K562 (cell line): ENCODE measurements around the gene LSM4. TPM values are rescaled to one million over a fixed set of nuclear protein-coding genes. Genes with fewer than 3 reads are reported as not detected.

Source experiments
- ATAC-seq: fragments of 200-7000 bp; cut with Tn5 transposase; 3 replicates; pipeline ENCODE4 v1.9.1; 2020; ENCODE audit warnings: moderate library complexity
- BruUV-seq: library from RNA; stranded (reverse); fragments of 400-500 nt; replicated peaks from 2 replicates; lab custom pipeline; 2021; lab: Mats Ljungman, UMichigan
- CTCF ChIA-PET: fragments of 300-600 bp; formaldehyde crosslinking; extraction: SDS; loops from one replicate; lab custom pipeline; 2021; ENCODE audit warnings: low intra/inter-chr PET ratio; lab: Yijun Ruan, JAX
- POLR2A ChIA-PET: fragments of 300-600, 350-650 bp; sonication (Branson Sonifier 250); formaldehyde crosslinking; extraction: SDS; loops from one replicate; lab custom pipeline; 2021; ENCODE audit warnings: antibody characterized with exemption, inconsistent platforms; lab: Yijun Ruan, JAX
- DNase-seq, 4 experiments: peaks; one replicate each; pipeline versions ENCODE4 v3.0.0 to v3.0.0-alpha.2; 2011 to 2018; ENCODE audit warnings: low spot score in 3 of 4, mixed read lengths in 3 of 4; ENCODE audit errors: extremely low read depth in 1 of 4
- FAIRE-seq: peaks from 2 replicates; lab custom pipeline; 2011; peaks lifted over from hg19 to GRCh38; lab: Jason Lieb, UNC
- H2AFZ ChIP-seq: 2 replicates; pipeline ENCODE4 v1.6.0; 2011; ENCODE audit warnings: low read depth, low read length, control low read depth, inconsistent platforms
- H3K27ac ChIP-seq: fragments of 200-600 bp; 3 replicates; pipeline ENCODE4 v1.8.0; 2011; ENCODE audit warnings: low read depth, mild to moderate bottlenecking, control low read depth, inconsistent platforms, low read length, moderate library complexity, mixed read lengths; ENCODE audit errors: extremely low read depth
- H3K27me3 ChIP-seq, 2 experiments: fragments of 300-600 bp in 1 of 2; 2 replicates in 1 of 2; 3 replicates in 1 of 2; pipeline versions ENCODE4 v1.6.0 to v1.8.0; 2011; ENCODE audit warnings: inconsistent platforms in 2 of 2, low read length in 2 of 2, mild to moderate bottlenecking in 1 of 2, mixed read lengths in 1 of 2, moderate library complexity in 1 of 2; ENCODE audit not compliant: control insufficient read depth in 2 of 2, insufficient read depth in 2 of 2
- H3K36me3 ChIP-seq: fragments of 300-600 bp; 3 replicates; pipeline ENCODE4 v1.8.0; 2011; ENCODE audit warnings: mild to moderate bottlenecking, low read length, inconsistent platforms; ENCODE audit not compliant: control insufficient read depth, insufficient read depth
- H3K4me1 ChIP-seq, 2 experiments: fragments of 200-600 bp in 1 of 2; replicated peaks in 1 of 2; 2 replicates in 1 of 2; 3 replicates in 1 of 2; pipeline versions ENCODE4 v1.5.1 to v1.8.0; 2011; ENCODE audit warnings: inconsistent platforms in 2 of 2, low read length in 2 of 2, mild to moderate bottlenecking in 1 of 2, mixed read lengths in 1 of 2, moderate library complexity in 1 of 2; ENCODE audit not compliant: control insufficient read depth in 2 of 2, insufficient read depth in 2 of 2
- H3K4me2 ChIP-seq: 2 replicates; pipeline ENCODE4 v1.6.1; 2011; ENCODE audit warnings: low read length, control low read depth, inconsistent platforms, mixed read lengths; ENCODE audit not compliant: insufficient read depth
- H3K4me3 ChIP-seq: fragments of 200-600 bp; sonication (generic), shearing (Covaris generic); 2 replicates; pipeline ENCODE4 v1.5.1; 2016; ENCODE audit warnings: control low read depth, inconsistent platforms
- H3K79me2 ChIP-seq: fragments of 200-600 bp; 3 replicates; pipeline ENCODE4 v1.8.0; 2011; ENCODE audit warnings: low read length, inconsistent platforms; ENCODE audit not compliant: control insufficient read depth, insufficient read depth
- H3K9ac ChIP-seq, 2 experiments: 2 replicates each; pipeline versions ENCODE4 v1.6.0 to v1.6.1; 2011; ENCODE audit warnings: low read depth in 2 of 2, low read length in 2 of 2, control low read depth in 1 of 2, inconsistent platforms in 1 of 2, mild to moderate bottlenecking in 1 of 2, mixed read lengths in 1 of 2; ENCODE audit not compliant: insufficient read depth in 1 of 2
- H3K9me1 ChIP-seq: one replicate; pipeline ENCODE4 v1.6.0; 2011; ENCODE audit warnings: inconsistent platforms, mild to moderate bottlenecking, low read length, moderate library complexity; ENCODE audit not compliant: control insufficient read depth, insufficient read depth
- H3K9me3 ChIP-seq: replicated peaks from 2 replicates; pipeline ENCODE4 v1.5.1; 2011; ENCODE audit warnings: low read depth, low read length, inconsistent platforms; ENCODE audit not compliant: control insufficient read depth, insufficient read depth
- H4K20me1 ChIP-seq: replicated peaks from 2 replicates; pipeline ENCODE4 v1.6.1; 2011; ENCODE audit warnings: low read length, inconsistent platforms, mixed read lengths; ENCODE audit not compliant: control insufficient read depth, insufficient read depth
- ELK3 ChIP-seq: fragments of 450-650 bp; formaldehyde crosslinking; IDR thresholded peaks from 2 replicates; pipeline ENCODE4 v1.4.0; 2020; ENCODE audit warnings: mild to moderate bottlenecking
- EWSR1 ChIP-seq: fragments of 450-650 bp; IDR thresholded peaks from 2 replicates; pipeline ENCODE4 v1.6.1; 2018; ENCODE audit warnings: borderline replicate concordance, mild to moderate bottlenecking, low read depth, moderate library complexity; ENCODE audit not compliant: partially characterized antibody
- FOSL1 ChIP-seq: fragments of 200-800 bp; sonication (Bioruptor generic); conservative IDR thresholded peaks from 2 replicates; pipeline ENCODE4 v1.6.1; 2016; ENCODE audit warnings: missing genetic modification characterization, missing compliant biosample characterization
- GABPB2 ChIP-seq: fragments of 250-450 bp; sonication (Bioruptor Pico); conservative IDR thresholded peaks from 2 replicates; pipeline ENCODE4 v1.5.1; 2021; ENCODE audit warnings: mild to moderate bottlenecking
- HES1 ChIP-seq: fragments of 450-650 bp; IDR thresholded peaks from 2 replicates; pipeline ENCODE4 v1.6.1; 2016; ENCODE audit warnings: low read depth, mild to moderate bottlenecking, moderate library complexity
- HMG20B ChIP-seq: fragments of 250-450 bp; sonication (Bioruptor Pico); IDR thresholded peaks from 2 replicates; pipeline ENCODE4 v1.5.0; 2021; ENCODE audit warnings: mild to moderate bottlenecking
- L3MBTL2 ChIP-seq: fragments of 450-650 bp; IDR thresholded peaks from 2 replicates; pipeline ENCODE4 v1.6.1; 2016; ENCODE audit warnings: mild to moderate bottlenecking, moderate library complexity
- NCOA1 ChIP-seq: fragments of 450-650 bp; IDR thresholded peaks from 2 replicates; pipeline ENCODE4 v1.6.1; 2016; ENCODE audit warnings: low read depth
- NKRF ChIP-seq: fragments of 450-650 bp; IDR thresholded peaks from 2 replicates; pipeline ENCODE4 v1.6.1; 2016; ENCODE audit warnings: borderline replicate concordance
- SIX5 ChIP-seq, 2 experiments: IDR thresholded peaks; 2 replicates each; pipeline ENCODE4 v1.6.1; 2011; ENCODE audit warnings: low read length in 2 of 2, borderline replicate concordance in 1 of 2, low read depth in 1 of 2, mild to moderate bottlenecking in 1 of 2, moderate library complexity in 1 of 2; ENCODE audit not compliant: insufficient read depth in 1 of 2
- SMAD4 ChIP-seq: fragments of 250-450 bp; sonication (Bioruptor Pico); conservative IDR thresholded peaks from 2 replicates; pipeline ENCODE4 v1.8.0; 2021; ENCODE audit warnings: inconsistent platforms, mild to moderate bottlenecking, moderate library complexity
- U2AF2 ChIP-seq: fragments of 200-400 bp; formaldehyde crosslinking; optimal IDR thresholded peaks from 2 replicates; pipeline ENCODE3; 2017; ENCODE audit warnings: low read depth, mild to moderate bottlenecking, low read length
- ZNF507 ChIP-seq: conservative IDR thresholded peaks from 2 replicates; pipeline ENCODE4 v1.6.1; 2017; ENCODE audit warnings: missing genetic modification characterization, missing compliant biosample characterization
- WGBS: fragments of 100-300 bp; shearing (Covaris generic); methylation state at CpG from one replicate; pipeline ENCODE4 v1.1.6; 2016; ENCODE audit warnings: low coverage, mixed read lengths; ENCODE audit not compliant: insufficient coverage; ENCODE audit errors: missing lambda C conversion rate; 5-methylcytosine and 5-hydroxymethylcytosine counted together
- in situ Hi-C: fragments of 300-500 bp; cut with MboI; formaldehyde crosslinking; loops from 4 replicates; pipeline ENCODE4 v1.15.0; 2018; ENCODE audit warnings: inconsistent platforms, mixed read lengths
- intact Hi-C: fragments of 100-400 bp; cut with micrococcal nuclease; formaldehyde crosslinking; loops from 2 replicates; pipeline ENCODE4 v1.14.2; 2022
- polyA plus RNA-seq, 8 experiments: library from polyadenylated mRNA; depleted of rRNA in 4 of 8; stranded (reverse) in 5 of 8; unstranded in 3 of 8; fragments of >200 nt; fragmentation: Nextera tagmentation in 2 of 8; fragmentation: Illumina TruSeq in 1 of 8; extraction: Ambion mirVana in 2 of 8; extraction: Trizol in 1 of 8; gene quantifications; 2 replicates each; pipeline versions ENCODE4 v1.2.1 to v1.2.3, GENCODE V29; 2011 to 2014; ENCODE audit warnings: inconsistent platforms in 1 of 8, missing spikeins in 1 of 8
- total RNA-seq, 7 experiments: library from RNA; depleted of rRNA in 6 of 7; stranded (reverse); fragments of >200 nt in 6 of 7; fragmentation: Illumina TruSeq in 2 of 7; extraction: Trizol in 2 of 7; gene quantifications; 2 replicates each; pipeline versions ENCODE4 v1.2.1 to v1.2.3, GENCODE V29; 2011 to 2021; ENCODE audit warnings: low replicate concordance in 1 of 7
- TF ChIP-seq, protein P1 (sequence below), 2 experiments: fragments of 250-450 bp in 1 of 2; fragments of 450-650 bp in 1 of 2; sonication (Bioruptor Pico) in 1 of 2; IDR thresholded peaks; 2 replicates each; pipeline versions ENCODE4 v1.6.1 to v1.8.0; 2016 to 2021; ENCODE audit warnings: mild to moderate bottlenecking in 2 of 2, moderate library complexity in 2 of 2, missing compliant biosample characterization in 1 of 2, missing genetic modification characterization in 1 of 2
- TF ChIP-seq, protein P2 (sequence below), 3 experiments: IDR thresholded peaks in 2 of 3; conservative IDR thresholded peaks in 1 of 3; 2 replicates each; pipeline ENCODE4 v1.5.1; 2011 to 2012; ENCODE audit warnings: low read length in 3 of 3, mild to moderate bottlenecking in 3 of 3, control low read depth in 2 of 3, improper control_type of control experiment in 1 of 3, inconsistent platforms in 1 of 3, low read depth in 1 of 3, mixed read lengths in 1 of 3, moderate library complexity in 1 of 3; ENCODE audit not compliant: insufficient read depth in 2 of 3

LSM4 gene
- total and polyA plus RNA-seq, 9 of the 15 experiments (the other 6 are each of a cell fraction or from before 2014, with no cell fraction given): 11.9 to 763 (median 202) TPM

DNA sequence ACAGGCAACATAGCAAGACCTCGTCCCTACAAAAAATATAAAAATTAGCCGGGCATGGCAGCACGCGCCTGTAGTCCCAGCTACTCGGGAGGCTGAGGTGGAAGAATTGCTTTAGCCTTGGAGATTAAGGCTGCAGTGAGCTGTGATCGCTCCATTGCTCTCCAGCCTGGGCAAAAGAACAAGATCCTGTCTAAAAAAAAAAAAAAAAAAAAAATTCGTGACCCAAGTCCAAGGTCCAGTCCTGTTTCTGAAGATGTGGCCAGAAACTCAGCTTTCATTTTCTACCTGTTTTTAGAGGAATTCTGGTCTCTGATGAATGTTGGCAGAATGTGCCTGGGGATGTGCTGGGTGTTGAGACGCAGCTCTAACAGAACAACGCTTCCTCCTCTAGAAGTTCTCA is 15.7 kb upstream of the LSM4 start (continued):
- TF ChIP-seq SIX5 (IDR thresholded peaks at IDR 0.05; ENCODE audit: borderline replicate concordance in 1 of 2, insufficient read depth in 1 of 2, low read depth in 1 of 2, low read length in 2 of 2) (no peak), ELK3 (CRISPR knock-in tag) (no peak), L3MBTL2 (no peak), FOSL1 (no peak), HMG20B (CRISPR knock-in tag) (no peak), NCOA1 (no peak), ZNF507 (no peak)

DNA sequence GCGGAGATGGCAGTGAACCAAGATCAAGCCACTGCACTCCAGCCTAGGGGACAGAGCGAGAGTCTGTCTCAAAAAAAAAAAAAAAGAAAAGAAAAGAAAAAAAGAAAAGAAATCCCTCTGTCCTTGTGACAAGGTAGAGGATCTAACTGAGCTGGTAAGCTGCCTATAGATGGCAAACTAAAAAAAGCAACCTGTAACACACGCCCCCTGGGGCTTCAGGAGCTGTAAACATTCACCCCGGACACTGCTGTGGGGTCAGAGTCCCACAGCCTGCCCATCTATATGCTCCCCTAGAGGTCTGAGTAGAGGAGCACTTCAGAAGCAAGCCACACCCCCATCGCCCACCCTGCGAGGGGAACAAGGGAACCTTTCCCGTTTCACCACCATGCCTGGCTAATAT is 13.2 kb upstream of the LSM4 start:
- Histone ChIP-seq H3K4me3 (no peak overlapping the region), H2AFZ (no peak overlapping the region), H3K9ac (peak overlapping the region in 1 of 2 experiments; percentile 63; a peak in 1 of 4 replicates), H3K4me2 (no peak overlapping the region), H3K79me2 (peaks cover 12% of the 10 kb centered on the region), H3K4me1 (peaks cover 6 to 38% of the 10 kb centered on the region in 2 experiments; a peak in 4 of 5 replicates), H3K27me3 (no peaks in the 10 kb centered on the region), H4K20me1 (no peaks in the 10 kb centered on the region), H3K9me3 (no peaks in the 10 kb centered on the region; the same call in 1 of the 2 replicates), H3K36me3 (no peaks in the 10 kb centered on the region), H3K27ac (no peak overlapping the region), H3K9me1 (no peaks in the 10 kb centered on the region)
- ATAC-seq (no peak), DNase-seq (no peak), FAIRE-seq (no peak)
- CTCF ChIA-PET: no interaction called here
- intact Hi-C loops: no loop called here
- 42% methylated on average over 7 of the region's 7 CpGs for WGBS
- BruUV-seq: no TSS peak
- POLR2A ChIA-PET: interaction anchor here (0.6 to 7.9 kb wide), 6 partner anchors 11 to 81 kb away, joined by 3 to 106 read pairs (median 4); partner anchors contain the start of gene JUND
- in situ Hi-C loops: no loop called here
- TF ChIP-seq SMAD4 (CRISPR knock-in tag) (no peak), HES1 (no peak), EWSR1 (no peak), U2AF2 (no peak), NKRF (no peak), GABPB2 (CRISPR knock-in tag) (no peak)
- TF ChIP-seq, protein P1, sequence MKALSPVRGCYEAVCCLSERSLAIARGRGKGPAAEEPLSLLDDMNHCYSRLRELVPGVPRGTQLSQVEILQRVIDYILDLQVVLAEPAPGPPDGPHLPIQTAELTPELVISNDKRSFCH (CRISPR knock-in tag; IDR thresholded peaks at IDR 0.05): no peak
- TF ChIP-seq, protein P1 (tag; IDR thresholded peaks at IDR 0.05): no peak
- TF ChIP-seq, protein P2, sequence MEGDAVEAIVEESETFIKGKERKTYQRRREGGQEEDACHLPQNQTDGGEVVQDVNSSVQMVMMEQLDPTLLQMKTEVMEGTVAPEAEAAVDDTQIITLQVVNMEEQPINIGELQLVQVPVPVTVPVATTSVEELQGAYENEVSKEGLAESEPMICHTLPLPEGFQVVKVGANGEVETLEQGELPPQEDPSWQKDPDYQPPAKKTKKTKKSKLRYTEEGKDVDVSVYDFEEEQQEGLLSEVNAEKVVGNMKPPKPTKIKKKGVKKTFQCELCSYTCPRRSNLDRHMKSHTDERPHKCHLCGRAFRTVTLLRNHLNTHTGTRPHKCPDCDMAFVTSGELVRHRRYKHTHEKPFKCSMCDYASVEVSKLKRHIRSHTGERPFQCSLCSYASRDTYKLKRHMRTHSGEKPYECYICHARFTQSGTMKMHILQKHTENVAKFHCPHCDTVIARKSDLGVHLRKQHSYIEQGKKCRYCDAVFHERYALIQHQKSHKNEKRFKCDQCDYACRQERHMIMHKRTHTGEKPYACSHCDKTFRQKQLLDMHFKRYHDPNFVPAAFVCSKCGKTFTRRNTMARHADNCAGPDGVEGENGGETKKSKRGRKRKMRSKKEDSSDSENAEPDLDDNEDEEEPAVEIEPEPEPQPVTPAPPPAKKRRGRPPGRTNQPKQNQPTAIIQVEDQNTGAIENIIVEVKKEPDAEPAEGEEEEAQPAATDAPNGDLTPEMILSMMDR (IDR thresholded peaks at IDR 0.05 in 2 of 3, conservative IDR thresholded peaks at IDR 0.05 in 1 of 3; ENCODE audit: insufficient read depth in 2 of 3, low read depth in 1 of 3, low read length in 3 of 3): 0 out of 6 replicates have a peak, but pooled peaks of 1 of the 3 experiments have one; percentile 3
